ENCODE data around the gene LPIN2. TPM values are rescaled to one million over a fixed set of nuclear protein-coding genes. Genes with fewer than 3 reads are reported as not detected.

Gene LPIN2
- total and polyA plus RNA-seq, 2 of the 4 experiments (the other 2 are of a cell fraction): 16.2 to 21.9 TPM

DNA sequence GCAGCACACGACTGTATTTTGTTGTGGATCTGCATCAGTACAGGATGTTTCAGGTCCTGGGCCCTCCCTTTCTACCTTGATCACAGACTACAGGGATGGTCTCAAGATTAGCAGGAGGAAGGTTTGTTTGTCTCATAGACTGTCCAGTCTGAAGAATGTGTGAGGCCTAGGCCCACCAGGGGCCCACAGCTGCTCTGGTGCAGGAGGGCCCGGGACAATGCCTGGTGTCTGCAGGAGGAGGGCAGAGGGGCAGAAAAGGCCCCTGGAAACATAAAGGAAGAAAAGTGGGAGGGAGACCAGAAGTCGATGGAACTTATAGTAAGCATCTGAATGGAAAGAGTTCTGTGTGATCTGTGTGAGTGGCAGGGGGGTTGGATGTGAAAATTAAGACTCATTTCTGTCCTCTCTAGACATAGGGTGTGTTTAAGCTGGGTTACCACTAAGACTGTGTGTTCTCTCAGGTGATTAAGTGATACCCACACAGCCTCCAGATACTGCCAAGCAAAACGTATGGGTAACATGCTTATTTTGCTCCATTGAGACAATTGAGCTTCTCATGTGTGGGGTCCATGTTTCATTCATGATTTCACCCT is 33.4 kb upstream of the LPIN2 start:
- dilution Hi-C loops (cut with HindIII; ENCODE audit: low sequenced_read_pairs, unreplicated experiment) (no loop called here), in situ Hi-C loops (cut with MboI; ENCODE audit: low sequenced_read_pairs) (no loop called here), intact Hi-C loops (cut with micrococcal nuclease) (no loop called here)
- Histone ChIP-seq H2AFZ (replicated peaks; ENCODE audit: low read length, poor library complexity) (no peak overlapping the region), H4K91ac (ENCODE audit: insufficient read depth, low read depth, low read length) (no peak overlapping the region), H3K56ac (ENCODE audit: extremely low read depth, insufficient read depth, low read length) (no peak overlapping the region), H3K27ac (ENCODE audit: insufficient read depth, low read length) (no peak overlapping the region), H3K18ac (ENCODE audit: low read depth, low read length) (no peak overlapping the region), H4K5ac (ENCODE audit: low read depth, low read length) (no peak overlapping the region), H2BK15ac (ENCODE audit: low read depth, low read length) (no peak overlapping the region), H3K27me3 (ENCODE audit: control insufficient read depth, insufficient read depth, low read length) (no peaks in the 10 kb centered on the region), H3K9ac (ENCODE audit: low read depth, low read length) (no peak overlapping the region), H2BK20ac (ENCODE audit: low read depth, low read length) (no peak overlapping the region), H3K23ac (ENCODE audit: low read depth, low read length) (no peak overlapping the region), H3K4me2 (ENCODE audit: low read depth, low read length) (no peak overlapping the region), H2BK120ac (ENCODE audit: low read depth, low read length) (no peak overlapping the region), H3K36me3 (ENCODE audit: control insufficient read depth, insufficient read depth, low read length) (no peaks in the 10 kb centered on the region), H3K79me1 (ENCODE audit: low read depth in 1 of 2, low read length in 2 of 2) (no peaks in the 10 kb centered on the region), H3K4ac (ENCODE audit: low read depth, low read length) (no peak overlapping the region), H3K4me3 (ENCODE audit: insufficient read depth, low read depth, low read length) (no peak overlapping the region), H3K9me1 (ENCODE audit: insufficient read depth, low read length) (peaks cover 3% of the 10 kb centered on the region; the same call in 1 of the 2 replicates), H2AK9ac (replicated peaks; ENCODE audit: low read depth, low read length, poor library complexity) (no peak overlapping the region), H3K4me1 (ENCODE audit: control insufficient read depth, insufficient read depth, low read length) (peaks cover 6% of the 10 kb centered on the region), H2BK5ac (ENCODE audit: low read depth, low read length, poor library complexity, severe bottlenecking) (no peak overlapping the region), H3K14ac (replicated peaks; ENCODE audit: low read depth, low read length) (no peak overlapping the region), H4K20me1 (ENCODE audit: insufficient read depth, low read length) (no peaks in the 10 kb centered on the region), H2AK5ac (ENCODE audit: low read depth, low read length) (no peak overlapping the region), H3K9me3 (ENCODE audit: control insufficient read depth, insufficient read depth, low read length) (no peaks in the 10 kb centered on the region), H4K8ac (ENCODE audit: low read depth in 2 of 2, low read length in 2 of 2) (no peak overlapping the region)
- TF ChIP-seq SMC3 (IDR thresholded peaks at IDR 0.05; ENCODE audit: low read depth, low read length) (no peak), RFX5 (IDR thresholded peaks at IDR 0.05; ENCODE audit: low read depth, low read length) (no peak), BHLHE40 (IDR thresholded peaks at IDR 0.05; ENCODE audit: low read depth, low read length) (no peak), MXI1 (IDR thresholded peaks at IDR 0.05; ENCODE audit: borderline replicate concordance, low read depth, low read length) (no peak), FOS (IDR thresholded peaks at IDR 0.05; ENCODE audit: low read depth, low read length) (no peak), MAFK (IDR thresholded peaks at IDR 0.05; ENCODE audit: low read depth, low read length) (no peak), MAZ (IDR thresholded peaks at IDR 0.05; ENCODE audit: borderline replicate concordance, low read depth, low read length) (no peak), RAD21 (IDR thresholded peaks at IDR 0.05; ENCODE audit: low read length) (no peak), POLR2A (IDR thresholded peaks at IDR 0.05; ENCODE audit: low read depth, low read length) (no peak), RCOR1 (IDR thresholded peaks at IDR 0.05; ENCODE audit: insufficient replicate concordance, low read length) (no peak), NFE2L2 (IDR thresholded peaks at IDR 0.05; ENCODE audit: low read depth, low read length) (no peak), CHD1 (IDR thresholded peaks at IDR 0.05; ENCODE audit: low read depth, low read length) (no peak), CEBPB (IDR thresholded peaks at IDR 0.05; ENCODE audit: low read depth, low read length) (no peak)
- TF ChIP-seq, protein P1, sequence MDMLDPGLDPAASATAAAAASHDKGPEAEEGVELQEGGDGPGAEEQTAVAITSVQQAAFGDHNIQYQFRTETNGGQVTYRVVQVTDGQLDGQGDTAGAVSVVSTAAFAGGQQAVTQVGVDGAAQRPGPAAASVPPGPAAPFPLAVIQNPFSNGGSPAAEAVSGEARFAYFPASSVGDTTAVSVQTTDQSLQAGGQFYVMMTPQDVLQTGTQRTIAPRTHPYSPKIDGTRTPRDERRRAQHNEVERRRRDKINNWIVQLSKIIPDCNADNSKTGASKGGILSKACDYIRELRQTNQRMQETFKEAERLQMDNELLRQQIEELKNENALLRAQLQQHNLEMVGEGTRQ (IDR thresholded peaks at IDR 0.05; ENCODE audit: low read depth, low read length): no peak
- TF ChIP-seq, protein P2, sequence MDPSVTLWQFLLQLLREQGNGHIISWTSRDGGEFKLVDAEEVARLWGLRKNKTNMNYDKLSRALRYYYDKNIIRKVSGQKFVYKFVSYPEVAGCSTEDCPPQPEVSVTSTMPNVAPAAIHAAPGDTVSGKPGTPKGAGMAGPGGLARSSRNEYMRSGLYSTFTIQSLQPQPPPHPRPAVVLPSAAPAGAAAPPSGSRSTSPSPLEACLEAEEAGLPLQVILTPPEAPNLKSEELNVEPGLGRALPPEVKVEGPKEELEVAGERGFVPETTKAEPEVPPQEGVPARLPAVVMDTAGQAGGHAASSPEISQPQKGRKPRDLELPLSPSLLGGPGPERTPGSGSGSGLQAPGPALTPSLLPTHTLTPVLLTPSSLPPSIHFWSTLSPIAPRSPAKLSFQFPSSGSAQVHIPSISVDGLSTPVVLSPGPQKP (IDR thresholded peaks at IDR 0.05; ENCODE audit: borderline replicate concordance, low read depth, low read length): no peak
- TF ChIP-seq, protein P3, sequence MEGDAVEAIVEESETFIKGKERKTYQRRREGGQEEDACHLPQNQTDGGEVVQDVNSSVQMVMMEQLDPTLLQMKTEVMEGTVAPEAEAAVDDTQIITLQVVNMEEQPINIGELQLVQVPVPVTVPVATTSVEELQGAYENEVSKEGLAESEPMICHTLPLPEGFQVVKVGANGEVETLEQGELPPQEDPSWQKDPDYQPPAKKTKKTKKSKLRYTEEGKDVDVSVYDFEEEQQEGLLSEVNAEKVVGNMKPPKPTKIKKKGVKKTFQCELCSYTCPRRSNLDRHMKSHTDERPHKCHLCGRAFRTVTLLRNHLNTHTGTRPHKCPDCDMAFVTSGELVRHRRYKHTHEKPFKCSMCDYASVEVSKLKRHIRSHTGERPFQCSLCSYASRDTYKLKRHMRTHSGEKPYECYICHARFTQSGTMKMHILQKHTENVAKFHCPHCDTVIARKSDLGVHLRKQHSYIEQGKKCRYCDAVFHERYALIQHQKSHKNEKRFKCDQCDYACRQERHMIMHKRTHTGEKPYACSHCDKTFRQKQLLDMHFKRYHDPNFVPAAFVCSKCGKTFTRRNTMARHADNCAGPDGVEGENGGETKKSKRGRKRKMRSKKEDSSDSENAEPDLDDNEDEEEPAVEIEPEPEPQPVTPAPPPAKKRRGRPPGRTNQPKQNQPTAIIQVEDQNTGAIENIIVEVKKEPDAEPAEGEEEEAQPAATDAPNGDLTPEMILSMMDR (conservative IDR thresholded peaks at IDR 0.05; ENCODE audit: low read depth, low read length): no peak
- ATAC-seq (ENCODE audit: low read depth): no peak
- DNase-seq: no peak
- BruUV-seq (replicated peaks): no TSS peak
- WGBS, 2 experiments (ENCODE audit: extremely low coverage in 2 of 2, insufficient read length in 1 of 2): 100% methylated on average over 1 of the region's 4 CpGs; no CpG with 5 or more reads in 1 of the 2 experiments
- ChIA-PET CTCF (no interaction called here), POLR2A (ENCODE audit: unreplicated experiment) (no interaction called here)

Measured in IMR-90 (cell line).